Transverse colon (tissue), 4 donors: ENCODE data around the gene CTDP1.

Experiments used
- EP300 ChIP-seq: sonication (generic); formaldehyde crosslinking; IDR thresholded peaks from one replicate; pipeline ENCODE4 v1.6.1; 2017; ENCODE audit warnings: antibody characterized with exemption, low read depth
- POLR2A ChIP-seq: fragments of 450-650 bp; IDR thresholded peaks from one replicate; pipeline ENCODE4 v1.6.1; 2016; ENCODE audit warnings: antibody characterized with exemption, mild to moderate bottlenecking, moderate library complexity
- POLR2AphosphoS5 ChIP-seq, 3 donors: sonication (generic); formaldehyde crosslinking; IDR thresholded peaks; one replicate each; pipeline ENCODE4 v1.6.1; 2016; ENCODE audit warnings: antibody characterized with exemption in 3 of 3
- TF ChIP-seq, protein P1 (sequence below), 5 experiments: fragments of 200-600 bp in 3 of 5; fragments of 450-650 bp in 2 of 5; sonication (generic) in 3 of 5; IDR thresholded peaks; 1 replicate in 2 of 5; 2 replicates in 3 of 5; pipeline ENCODE4 v1.5.1; 2016 to 2017; ENCODE audit warnings: antibody characterized with exemption in 5 of 5, inconsistent platforms in 3 of 5, mild to moderate bottlenecking in 2 of 5, moderate library complexity in 1 of 5

DNA sequence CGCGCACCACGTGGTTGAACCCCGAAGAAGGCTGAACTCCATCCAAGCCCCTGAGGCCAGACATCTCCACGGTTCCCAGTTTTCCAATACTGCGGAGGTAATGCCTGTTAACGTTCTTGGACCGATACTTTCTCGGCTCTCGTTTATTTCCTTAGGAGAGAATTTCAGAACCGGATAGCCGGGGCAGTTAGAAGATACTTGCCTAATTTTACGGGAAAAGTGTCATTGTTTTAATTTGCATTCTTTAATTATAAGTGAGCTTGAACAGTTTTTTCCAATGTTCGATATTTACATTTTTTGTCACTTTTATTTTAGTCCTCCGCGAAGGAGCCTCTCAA lies 107.9 kb downstream of the CTDP1 start:
- TF ChIP-seq EP300 (no peak), POLR2AphosphoS5 (IDR thresholded peaks at IDR 0.05) (no peak), POLR2A (no peak)
- TF ChIP-seq, protein P1, sequence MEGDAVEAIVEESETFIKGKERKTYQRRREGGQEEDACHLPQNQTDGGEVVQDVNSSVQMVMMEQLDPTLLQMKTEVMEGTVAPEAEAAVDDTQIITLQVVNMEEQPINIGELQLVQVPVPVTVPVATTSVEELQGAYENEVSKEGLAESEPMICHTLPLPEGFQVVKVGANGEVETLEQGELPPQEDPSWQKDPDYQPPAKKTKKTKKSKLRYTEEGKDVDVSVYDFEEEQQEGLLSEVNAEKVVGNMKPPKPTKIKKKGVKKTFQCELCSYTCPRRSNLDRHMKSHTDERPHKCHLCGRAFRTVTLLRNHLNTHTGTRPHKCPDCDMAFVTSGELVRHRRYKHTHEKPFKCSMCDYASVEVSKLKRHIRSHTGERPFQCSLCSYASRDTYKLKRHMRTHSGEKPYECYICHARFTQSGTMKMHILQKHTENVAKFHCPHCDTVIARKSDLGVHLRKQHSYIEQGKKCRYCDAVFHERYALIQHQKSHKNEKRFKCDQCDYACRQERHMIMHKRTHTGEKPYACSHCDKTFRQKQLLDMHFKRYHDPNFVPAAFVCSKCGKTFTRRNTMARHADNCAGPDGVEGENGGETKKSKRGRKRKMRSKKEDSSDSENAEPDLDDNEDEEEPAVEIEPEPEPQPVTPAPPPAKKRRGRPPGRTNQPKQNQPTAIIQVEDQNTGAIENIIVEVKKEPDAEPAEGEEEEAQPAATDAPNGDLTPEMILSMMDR (IDR thresholded peaks at IDR 0.05): no peak
